Stomach (tissue), 9 donors: ENCODE results near the gene PAX1. TPM values are rescaled to one million over a fixed set of nuclear protein-coding genes. Genes with fewer than 3 reads are reported as not detected.

Experiments used
- DNase-seq, 2 donors: peaks; one replicate each; pipeline versions ENCODE4 v3.0.0 to v3.0.0-alpha.2; 2013 to 2019
- H3K27ac ChIP-seq, 5 donors: fragments of 200-600 bp in 4 of 5; sonication (generic) in 4 of 5; one replicate each; pipeline ENCODE4 v1.5.1; 2013 to 2019; ENCODE audit warnings: mild to moderate bottlenecking in 1 of 5, moderate library complexity in 1 of 5
- H3K27me3 ChIP-seq, 3 donors: fragments of 200-600 bp; sonication (generic); one replicate each; pipeline ENCODE4 v1.5.1; 2017 to 2019; ENCODE audit warnings: mixed run types in 1 of 3
- H3K36me3 ChIP-seq, 4 donors: fragments of 200-600 bp; sonication (generic); 1 replicate in 3 of 4; 2 replicates in 1 of 4; pipeline ENCODE4 v1.5.1; 2016 to 2019
- H3K4me1 ChIP-seq, 4 donors: fragments of 200-600 bp; sonication (generic); one replicate each; pipeline ENCODE4 v1.5.1; 2016 to 2019
- H3K4me3 ChIP-seq, 4 donors: fragments of 200-600 bp; sonication (generic) in 3 of 4; one replicate each; pipeline ENCODE4 v1.5.1; 2016 to 2019; ENCODE audit warnings: mild to moderate bottlenecking in 1 of 4
- H3K9me3 ChIP-seq, 4 donors: fragments of 200-600 bp; sonication (generic); one replicate each; pipeline ENCODE4 v1.5.1; 2016 to 2019
- EP300 ChIP-seq: sonication (generic); formaldehyde crosslinking; IDR thresholded peaks from one replicate; pipeline ENCODE4 v1.6.1; 2017; ENCODE audit warnings: antibody characterized with exemption
- POLR2A ChIP-seq, 4 donors: fragments of 450-650 bp; IDR thresholded peaks; one replicate each; pipeline ENCODE4 v1.6.1; 2016; ENCODE audit warnings: antibody characterized with exemption in 4 of 4, control low read depth in 2 of 4, mild to moderate bottlenecking in 1 of 4, moderate library complexity in 1 of 4
- POLR2AphosphoS5 ChIP-seq, 3 donors: sonication (generic); formaldehyde crosslinking; IDR thresholded peaks; one replicate each; pipeline ENCODE4 v1.6.1; 2016; ENCODE audit warnings: antibody characterized with exemption in 3 of 3
- WGBS, 5 donors: extraction: QIAGEN DNeasy Blood & Tissue Kit in 3 of 5; methylation state at CpG; one replicate each; pipeline versions ENCODE4 v1.1.5 to v1.1.7; 2013 to 2018; 5-methylcytosine and 5-hydroxymethylcytosine counted together
- intact Hi-C: fragments of 100-400 bp; cut with DNase I; formaldehyde crosslinking; loops from one replicate; pipeline ENCODE4 v1.15.1; 2023; ENCODE audit warnings: low total_unique reads
- polyA plus RNA-seq, 3 donors: library from polyadenylated mRNA; stranded (reverse); fragments of 200-250 nt; gene quantifications; one replicate each; pipeline ENCODE4 v1.2.3, GENCODE V29; 2013
- total RNA-seq, 5 donors: library from RNA; depleted of rRNA; stranded (reverse); fragments of >200 nt; gene quantifications; one replicate each; pipeline versions ENCODE4 v1.1.0 to v1.2.3, GENCODE V29; 2014 to 2016
- TF ChIP-seq, protein P1 (sequence below), 7 experiments: fragments of 450-650 bp in 4 of 7; fragments of 200-600 bp in 3 of 7; sonication (generic) in 3 of 7; IDR thresholded peaks; one replicate each; pipeline ENCODE4 v1.5.1; 2016 to 2019; ENCODE audit warnings: antibody characterized with exemption in 7 of 7, control low read depth in 2 of 7, mild to moderate bottlenecking in 1 of 7
- donor health status: healthy with polysubstance abuse.
- donor health status: Bipolar disorder and iron deficiency.
- donor health status: healthy.

PAX1 gene
- total and polyA plus RNA-seq, 8 donors, result not detected

DNA sequence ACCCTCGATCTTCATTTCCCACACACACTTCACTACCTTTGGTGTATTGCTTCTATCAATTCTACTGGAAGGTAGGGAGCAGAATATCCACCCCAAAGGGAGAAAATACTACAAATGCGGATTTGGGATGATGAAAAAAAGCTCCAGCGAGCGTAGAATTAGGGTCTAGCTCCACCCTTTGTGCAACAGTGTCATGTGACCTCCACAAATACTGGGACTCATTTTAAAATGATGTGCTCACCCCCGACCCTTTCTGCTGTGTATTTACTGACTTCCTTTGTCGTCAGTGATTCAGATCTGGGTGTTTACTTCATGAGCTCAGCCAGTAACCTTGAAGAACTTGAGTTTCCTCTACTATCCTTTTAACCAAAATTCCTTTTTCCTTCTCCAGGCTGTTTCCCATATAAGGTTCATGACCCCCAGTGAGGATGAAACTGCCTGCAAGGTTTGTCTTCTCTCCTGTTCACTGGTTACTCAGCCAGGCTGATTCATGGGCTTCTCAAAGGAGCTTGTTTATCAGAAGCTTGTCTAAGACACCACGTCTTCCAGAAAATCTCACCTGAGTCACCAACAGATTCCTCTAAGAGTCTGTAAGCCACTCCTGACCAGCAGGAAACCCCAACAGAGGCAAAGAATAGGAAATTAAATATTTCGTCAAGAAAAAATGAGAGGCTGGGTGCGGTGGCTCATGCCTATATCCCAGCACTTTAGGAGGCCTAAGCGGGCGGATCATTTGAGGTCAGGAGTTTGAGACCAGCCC lies 39.6 kb upstream of the PAX1 start:
- TF ChIP-seq POLR2AphosphoS5 (IDR thresholded peaks at IDR 0.05) (no peak), EP300 (no peak), POLR2A (IDR thresholded peaks at IDR 0.05) (no peak)
- TF ChIP-seq, protein P1, sequence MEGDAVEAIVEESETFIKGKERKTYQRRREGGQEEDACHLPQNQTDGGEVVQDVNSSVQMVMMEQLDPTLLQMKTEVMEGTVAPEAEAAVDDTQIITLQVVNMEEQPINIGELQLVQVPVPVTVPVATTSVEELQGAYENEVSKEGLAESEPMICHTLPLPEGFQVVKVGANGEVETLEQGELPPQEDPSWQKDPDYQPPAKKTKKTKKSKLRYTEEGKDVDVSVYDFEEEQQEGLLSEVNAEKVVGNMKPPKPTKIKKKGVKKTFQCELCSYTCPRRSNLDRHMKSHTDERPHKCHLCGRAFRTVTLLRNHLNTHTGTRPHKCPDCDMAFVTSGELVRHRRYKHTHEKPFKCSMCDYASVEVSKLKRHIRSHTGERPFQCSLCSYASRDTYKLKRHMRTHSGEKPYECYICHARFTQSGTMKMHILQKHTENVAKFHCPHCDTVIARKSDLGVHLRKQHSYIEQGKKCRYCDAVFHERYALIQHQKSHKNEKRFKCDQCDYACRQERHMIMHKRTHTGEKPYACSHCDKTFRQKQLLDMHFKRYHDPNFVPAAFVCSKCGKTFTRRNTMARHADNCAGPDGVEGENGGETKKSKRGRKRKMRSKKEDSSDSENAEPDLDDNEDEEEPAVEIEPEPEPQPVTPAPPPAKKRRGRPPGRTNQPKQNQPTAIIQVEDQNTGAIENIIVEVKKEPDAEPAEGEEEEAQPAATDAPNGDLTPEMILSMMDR (IDR thresholded peaks at IDR 0.05), result no peak
- no peaks in the 10 kb centered on the region for H3K4me1 ChIP-seq
- no peak for DNase-seq
- H3K36me3 ChIP-seq, result no peaks in the 10 kb centered on the region
- no peaks in the 10 kb centered on the region for H3K9me3 ChIP-seq
- WGBS, 5 donors, result 67 to 72% (median 70%) methylated on average over 11 of the region's 11 CpGs
- H3K27me3 ChIP-seq, result peaks cover 0 to 10% (median 0%) of the 10 kb centered on the region in 3 donors
- H3K4me3 ChIP-seq, result no peak overlapping the region
- no peak overlapping the region for H3K27ac ChIP-seq
- intact Hi-C loops, result no loop called here

DNA sequence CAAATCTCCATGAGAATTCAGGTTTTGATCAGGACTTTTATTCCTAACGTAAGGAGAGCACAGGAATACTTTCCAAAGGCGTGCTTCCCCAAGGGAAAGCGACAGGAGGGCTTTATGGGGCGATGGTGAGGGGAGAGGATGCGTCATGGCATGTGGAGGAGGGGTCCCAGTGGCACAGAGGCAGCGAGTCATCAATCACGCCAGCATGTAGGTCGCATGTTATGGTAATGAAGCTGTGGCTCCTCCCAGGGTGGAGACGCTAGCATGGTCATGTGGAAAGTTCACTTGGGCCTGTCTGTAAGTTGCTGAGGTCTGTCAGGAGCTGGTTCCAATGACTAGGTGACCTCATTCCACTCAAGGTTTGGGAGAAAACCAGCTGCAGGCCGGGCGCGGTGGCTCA lies 35.3 kb upstream of the PAX1 start:
- WGBS, 5 donors, result 81 to 89% (median 84%) methylated on average over 12 of the region's 12 CpGs

DNA sequence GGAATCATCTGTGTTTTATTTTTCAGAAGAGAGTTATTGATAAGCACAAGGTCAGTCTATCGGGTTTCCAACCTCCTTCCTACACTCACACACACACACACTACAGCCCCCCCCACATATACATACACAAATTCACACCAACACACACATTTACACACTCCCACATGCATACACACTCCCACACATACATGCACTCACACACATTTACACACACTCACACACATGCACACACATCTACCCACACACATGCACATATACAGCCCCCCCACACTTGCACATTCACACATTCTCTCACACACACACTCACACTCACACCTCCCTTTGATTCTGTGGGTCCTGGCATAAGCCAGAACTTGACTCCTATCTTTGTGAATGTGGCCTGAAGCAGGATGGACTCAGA lies 34.5 kb upstream of the PAX1 start:
- Histone ChIP-seq H3K4me3 (no peak overlapping the region), H3K4me1 (no peaks in the 10 kb centered on the region), H3K36me3 (no peaks in the 10 kb centered on the region), H3K27ac (no peak overlapping the region), H3K9me3 (peaks cover 0 to 12% (median 8%) of the 10 kb centered on the region in 4 donors), H3K27me3 (no peaks in the 10 kb centered on the region)
- 71 to 86% (median 73%) methylated on average over 1 of the region's 1 CpG for WGBS, 5 donors
- intact Hi-C loops, result no loop called here
- TF ChIP-seq POLR2AphosphoS5 (IDR thresholded peaks at IDR 0.05), result no peak
- TF ChIP-seq POLR2A (IDR thresholded peaks at IDR 0.05), result no peak
- TF ChIP-seq, protein P1 (IDR thresholded peaks at IDR 0.05), result no peak
- TF ChIP-seq EP300, result no peak
- DNase-seq, result no peak

More for the DNA sequence above, 35.3 kb upstream of the PAX1 start:
- TF ChIP-seq, protein P1 (IDR thresholded peaks at IDR 0.05), result no peak
- no peak for TF ChIP-seq POLR2AphosphoS5 (IDR thresholded peaks at IDR 0.05)
- TF ChIP-seq POLR2A (IDR thresholded peaks at IDR 0.05), result no peak
- TF ChIP-seq EP300, result no peak
- intact Hi-C loops, result no loop called here
- H3K36me3 ChIP-seq, result no peaks in the 10 kb centered on the region
- no peaks in the 10 kb centered on the region for H3K4me1 ChIP-seq
- no peak overlapping the region for H3K27ac ChIP-seq
- H3K9me3 ChIP-seq, result peaks cover 0 to 8% (median 3%) of the 10 kb centered on the region in 4 donors
- no peaks in the 10 kb centered on the region for H3K27me3 ChIP-seq
- no peak for DNase-seq
- H3K4me3 ChIP-seq, result no peak overlapping the region

DNA sequence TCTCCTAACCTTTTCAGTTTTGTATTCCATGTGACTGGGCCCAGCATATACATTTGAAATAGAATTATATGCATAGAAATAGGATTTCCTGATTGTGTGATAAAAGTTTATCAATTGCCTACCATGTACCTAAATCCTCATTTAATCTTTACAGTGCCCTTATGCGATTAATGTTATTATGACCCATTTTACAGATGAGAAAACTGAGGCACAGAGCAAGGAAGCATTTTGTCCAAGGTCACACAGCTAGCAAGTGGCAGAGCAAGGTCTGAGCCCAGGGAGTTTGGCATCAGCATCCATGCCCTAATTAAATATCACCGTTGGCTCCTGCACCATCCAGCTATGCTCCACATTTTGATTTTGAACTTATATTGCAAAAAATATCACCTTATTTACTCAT lies 28.2 kb upstream of the PAX1 start:
- H3K9me3 ChIP-seq, result peaks cover 0 to 12% (median 8%) of the 10 kb centered on the region in 4 donors
- H3K36me3 ChIP-seq, result no peaks in the 10 kb centered on the region
- 89 to 96% (median 94%) methylated on average over 2 of the region's 2 CpGs for WGBS, 5 donors
- H3K4me1 ChIP-seq, result no peaks in the 10 kb centered on the region
- intact Hi-C loops, result no loop called here
- TF ChIP-seq, protein P1 (IDR thresholded peaks at IDR 0.05), result no peak
- TF ChIP-seq POLR2AphosphoS5 (IDR thresholded peaks at IDR 0.05), result no peak
- no peak for TF ChIP-seq POLR2A (IDR thresholded peaks at IDR 0.05)
- TF ChIP-seq EP300, result no peak
- no peak overlapping the region for H3K27ac ChIP-seq
- no peaks in the 10 kb centered on the region for H3K27me3 ChIP-seq
- H3K4me3 ChIP-seq, result no peak overlapping the region
- no peak for DNase-seq
